GM18505 (cell line): ENCODE data around the gene CNST.
"Not testable (repeated sequence)": the region's sequence is repeated elsewhere in the genome, so short reads cannot be mapped to it uniquely, and the experiment has no call there.

Experiments
- ATAC-seq: cut with Tn5 transposase; IDR thresholded peaks from one replicate; pipeline ENCODE4 v1.9.1; 2021; ENCODE audit not compliant: unreplicated experiment
- POLR2A ChIP-seq: IDR thresholded peaks from 4 replicates; pipeline ENCODE4 v1.6.1; 2011; ENCODE audit warnings: borderline replicate concordance; ENCODE audit not compliant: insufficient read depth, insufficient read length; ENCODE audit errors: extremely low read depth

The CNST gene

GRCh38 chr1:246629976-246630375 is 63.7 kb downstream of the CNST start:
- no peak for ATAC-seq

GRCh38 chr1:246631426-246631825 is 65.2 kb downstream of the CNST start:
- TF ChIP-seq POLR2A = no peak
- ATAC-seq = no peak

More at GRCh38 chr1:246629976-246630375, 63.7 kb downstream of the CNST start:
- TF ChIP-seq POLR2A = no peak

- TF ChIP-seq POLR2A = no peak
These were observed 66.3 kb downstream of the CNST start for GRCh38 chr1:246632281-246633168.

GRCh38 chr1:246634659-246635058 is 68.4 kb downstream of the CNST start:
- ATAC-seq = not testable (repeated sequence)

More at GRCh38 chr1:246632281-246633168, 66.3 kb downstream of the CNST start:
- no peak for ATAC-seq

- no peak for TF ChIP-seq POLR2A
- no peak for ATAC-seq
These were observed 72.8 kb downstream of the CNST start for GRCh38 chr1:246638941-246639655.

GRCh38 chr1:246639732-246640131 is 73.5 kb downstream of the CNST start:
- no peak for ATAC-seq
- no peak for TF ChIP-seq POLR2A

- ATAC-seq = no peak
- TF ChIP-seq POLR2A = no peak
These were observed 74.5 kb downstream of the CNST start for GRCh38 chr1:246640747-246641146.

GRCh38 chr1:246641394-246641793 is 75.1 kb downstream of the CNST start:
- no peak for TF ChIP-seq POLR2A
- no peak for ATAC-seq

- no peak for ATAC-seq
- TF ChIP-seq POLR2A = no peak
These were observed 76.5 kb downstream of the CNST start for GRCh38 chr1:246642719-246643118.

- no peak for TF ChIP-seq POLR2A
- ATAC-seq = no peak
These were observed 80.9 kb downstream of the CNST start for GRCh38 chr1:246647113-246647512.

GRCh38 chr1:246647513-246647912 is 81.3 kb downstream of the CNST start:
- no peak for ATAC-seq
- no peak for TF ChIP-seq POLR2A

- TF ChIP-seq POLR2A = no peak
These were observed 84.9 kb downstream of the CNST start for GRCh38 chr1:246651012-246651695.

GRCh38 chr1:246658567-246658966 is 92.3 kb downstream of the CNST start:
- no peak for ATAC-seq
- TF ChIP-seq POLR2A = no peak

More at GRCh38 chr1:246651012-246651695, 84.9 kb downstream of the CNST start:
- ATAC-seq = no peak
